Activated CD8-positive, alpha-beta memory T cell treated with anti-CD3 and anti-CD28 coated beads, Interleukin-2, amount 50 U/mL, for 1 hour (primary cell): ENCODE data around the gene ASCL5.

Source experiments
- DNase-seq: peaks from one replicate; pipeline ENCODE4 v3.0.0-alpha.2; 2020; ENCODE audit errors: extremely low read depth

Gene ASCL5

GRCh38 chr1:201111156-201111555, 15.8 kb downstream of the ASCL5 start:
- no peak for DNase-seq

GRCh38 chr1:201110616-201111015, 16.4 kb downstream of the ASCL5 start:
- DNase-seq = no peak

GRCh38 chr1:201110138-201110537, 16.8 kb downstream of the ASCL5 start:
- no peak for DNase-seq

- no peak for DNase-seq
Observed at GRCh38 chr1:201109651-201110050, 17.3 kb downstream of the ASCL5 start.

GRCh38 chr1:201108614-201109013, 18.4 kb downstream of the ASCL5 start:
- DNase-seq = no peak

GRCh38 chr1:201105688-201106087, 21.3 kb downstream of the ASCL5 start:
- DNase-seq = no peak

GRCh38 chr1:201104141-201104540, 22.8 kb downstream of the ASCL5 start:
- DNase-seq = no peak

- no peak for DNase-seq
Observed at GRCh38 chr1:201103666-201104065, 23.3 kb downstream of the ASCL5 start.

GRCh38 chr1:201100169-201100930, 26.6 kb downstream of the ASCL5 start:
- DNase-seq = no peak

- DNase-seq = no peak
Observed at GRCh38 chr1:201098992-201099677, 27.8 kb downstream of the ASCL5 start.

GRCh38 chr1:201096977-201097856, 29.8 kb downstream of the ASCL5 start:
- DNase-seq = no peak

- no peak for DNase-seq
Observed at GRCh38 chr1:201096041-201096461, 30.9 kb downstream of the ASCL5 start.

GRCh38 chr1:201095581-201095980, 31.4 kb downstream of the ASCL5 start:
- no peak for DNase-seq

GRCh38 chr1:201094832-201095231, 32.2 kb downstream of the ASCL5 start:
- DNase-seq = no peak

- no peak for DNase-seq
Observed at GRCh38 chr1:201093962-201094361, 33.0 kb downstream of the ASCL5 start.

GRCh38 chr1:201093561-201093960, 33.4 kb downstream of the ASCL5 start:
- no peak for DNase-seq

- no peak for DNase-seq
Observed at GRCh38 chr1:201092738-201093137, 34.2 kb downstream of the ASCL5 start.

GRCh38 chr1:201091256-201091655, 35.7 kb downstream of the ASCL5 start:
- DNase-seq = no peak

- DNase-seq = no peak
Observed at GRCh38 chr1:201090541-201090940, 36.4 kb downstream of the ASCL5 start.

- no peak for DNase-seq
Observed at GRCh38 chr1:201089596-201089995, 37.4 kb downstream of the ASCL5 start.

GRCh38 chr1:201088901-201089525, 38.0 kb downstream of the ASCL5 start:
- no peak for DNase-seq

- no peak for DNase-seq
Observed at GRCh38 chr1:201088395-201088794, 38.6 kb downstream of the ASCL5 start.
